C4-2B (cell line): ENCODE data around the gene PRKD3.

Experiments used
- CTCF ChIP-seq: fragments of 450-650 bp; conservative IDR thresholded peaks from 2 replicates; pipeline ENCODE4 v1.5.1; 2017; ENCODE audit warnings: mild to moderate bottlenecking
- ZFX ChIP-seq: fragments of 450-650 bp; IDR thresholded peaks from 2 replicates; pipeline ENCODE4 v1.6.1; 2017

DNA sequence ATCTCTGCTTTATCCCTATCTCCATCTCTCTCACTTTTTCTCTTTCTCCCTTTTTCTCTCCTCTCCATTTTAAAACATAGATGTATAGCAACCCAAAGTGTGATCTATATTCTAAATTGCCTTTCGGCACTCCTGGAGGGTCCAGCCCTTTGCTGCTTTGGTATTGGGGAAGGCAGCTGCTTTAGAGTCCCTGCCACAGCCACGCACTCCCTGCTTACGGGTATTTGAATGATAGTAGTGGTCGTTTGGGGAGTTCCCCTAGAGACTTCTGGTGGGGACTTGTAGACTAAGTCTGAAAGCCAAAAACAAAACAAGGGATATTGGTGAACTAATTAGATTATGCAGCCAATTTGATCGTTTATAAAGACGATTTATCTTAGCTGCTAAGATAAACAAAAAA is 31.7 kb upstream of the PRKD3 start:
- TF ChIP-seq CTCF (no peak), ZFX (no peak)
